Measurements from ENCODE around the gene CLUH.

CLUH gene, protein sequence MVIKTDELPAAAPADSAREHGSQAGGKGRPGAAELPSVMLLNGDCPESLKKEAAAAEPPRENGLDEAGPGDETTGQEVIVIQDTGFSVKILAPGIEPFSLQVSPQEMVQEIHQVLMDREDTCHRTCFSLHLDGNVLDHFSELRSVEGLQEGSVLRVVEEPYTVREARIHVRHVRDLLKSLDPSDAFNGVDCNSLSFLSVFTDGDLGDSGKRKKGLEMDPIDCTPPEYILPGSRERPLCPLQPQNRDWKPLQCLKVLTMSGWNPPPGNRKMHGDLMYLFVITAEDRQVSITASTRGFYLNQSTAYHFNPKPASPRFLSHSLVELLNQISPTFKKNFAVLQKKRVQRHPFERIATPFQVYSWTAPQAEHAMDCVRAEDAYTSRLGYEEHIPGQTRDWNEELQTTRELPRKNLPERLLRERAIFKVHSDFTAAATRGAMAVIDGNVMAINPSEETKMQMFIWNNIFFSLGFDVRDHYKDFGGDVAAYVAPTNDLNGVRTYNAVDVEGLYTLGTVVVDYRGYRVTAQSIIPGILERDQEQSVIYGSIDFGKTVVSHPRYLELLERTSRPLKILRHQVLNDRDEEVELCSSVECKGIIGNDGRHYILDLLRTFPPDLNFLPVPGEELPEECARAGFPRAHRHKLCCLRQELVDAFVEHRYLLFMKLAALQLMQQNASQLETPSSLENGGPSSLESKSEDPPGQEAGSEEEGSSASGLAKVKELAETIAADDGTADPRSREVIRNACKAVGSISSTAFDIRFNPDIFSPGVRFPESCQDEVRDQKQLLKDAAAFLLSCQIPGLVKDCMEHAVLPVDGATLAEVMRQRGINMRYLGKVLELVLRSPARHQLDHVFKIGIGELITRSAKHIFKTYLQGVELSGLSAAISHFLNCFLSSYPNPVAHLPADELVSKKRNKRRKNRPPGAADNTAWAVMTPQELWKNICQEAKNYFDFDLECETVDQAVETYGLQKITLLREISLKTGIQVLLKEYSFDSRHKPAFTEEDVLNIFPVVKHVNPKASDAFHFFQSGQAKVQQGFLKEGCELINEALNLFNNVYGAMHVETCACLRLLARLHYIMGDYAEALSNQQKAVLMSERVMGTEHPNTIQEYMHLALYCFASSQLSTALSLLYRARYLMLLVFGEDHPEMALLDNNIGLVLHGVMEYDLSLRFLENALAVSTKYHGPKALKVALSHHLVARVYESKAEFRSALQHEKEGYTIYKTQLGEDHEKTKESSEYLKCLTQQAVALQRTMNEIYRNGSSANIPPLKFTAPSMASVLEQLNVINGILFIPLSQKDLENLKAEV (N-terminal part only)

DNA sequence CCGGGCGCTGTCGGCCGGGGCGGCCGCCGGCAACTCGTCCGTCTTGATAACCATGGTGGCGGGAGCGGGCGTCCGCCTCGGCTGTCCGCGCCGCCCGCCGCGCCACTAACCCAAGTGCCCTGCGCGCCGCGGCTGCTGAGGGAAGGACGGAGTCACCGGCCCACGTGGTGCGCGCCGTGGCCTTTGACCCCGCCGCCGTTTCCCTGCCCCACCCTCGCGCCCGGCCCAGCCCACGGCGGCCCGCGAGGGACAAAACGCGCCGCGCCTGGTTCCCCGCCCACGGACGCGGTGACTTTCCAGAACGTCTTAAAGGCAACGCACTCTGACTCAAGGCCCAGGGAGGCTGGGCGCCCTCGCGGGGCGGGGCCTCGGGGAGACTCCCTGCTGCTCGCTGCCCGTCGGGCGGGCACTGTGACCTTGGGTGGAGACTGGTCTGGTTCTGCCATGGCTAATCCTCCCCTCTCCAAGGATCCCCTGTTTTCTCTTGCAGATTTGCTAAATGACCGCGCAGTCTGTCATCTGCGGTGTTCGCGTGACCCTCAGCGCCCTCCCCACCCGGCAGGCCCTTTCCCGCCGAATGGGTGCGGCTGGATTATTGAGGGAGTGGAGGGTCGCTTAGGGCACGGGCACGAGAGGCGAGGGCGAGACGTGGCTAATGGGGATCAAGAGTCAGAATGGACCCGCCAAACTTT lies at the start of gene CLUH:
TSS of gene CLUH (minus strand) at position 157 of the 692 bp plus-strand sequence. CDS start at position 54, 103 bp downstream.
- ChIA-PET POLR2A (ENCODE audit: low non-redundant PET) (no interaction called here), CTCF (no interaction called here)
- TF ChIP-seq, protein P1, sequence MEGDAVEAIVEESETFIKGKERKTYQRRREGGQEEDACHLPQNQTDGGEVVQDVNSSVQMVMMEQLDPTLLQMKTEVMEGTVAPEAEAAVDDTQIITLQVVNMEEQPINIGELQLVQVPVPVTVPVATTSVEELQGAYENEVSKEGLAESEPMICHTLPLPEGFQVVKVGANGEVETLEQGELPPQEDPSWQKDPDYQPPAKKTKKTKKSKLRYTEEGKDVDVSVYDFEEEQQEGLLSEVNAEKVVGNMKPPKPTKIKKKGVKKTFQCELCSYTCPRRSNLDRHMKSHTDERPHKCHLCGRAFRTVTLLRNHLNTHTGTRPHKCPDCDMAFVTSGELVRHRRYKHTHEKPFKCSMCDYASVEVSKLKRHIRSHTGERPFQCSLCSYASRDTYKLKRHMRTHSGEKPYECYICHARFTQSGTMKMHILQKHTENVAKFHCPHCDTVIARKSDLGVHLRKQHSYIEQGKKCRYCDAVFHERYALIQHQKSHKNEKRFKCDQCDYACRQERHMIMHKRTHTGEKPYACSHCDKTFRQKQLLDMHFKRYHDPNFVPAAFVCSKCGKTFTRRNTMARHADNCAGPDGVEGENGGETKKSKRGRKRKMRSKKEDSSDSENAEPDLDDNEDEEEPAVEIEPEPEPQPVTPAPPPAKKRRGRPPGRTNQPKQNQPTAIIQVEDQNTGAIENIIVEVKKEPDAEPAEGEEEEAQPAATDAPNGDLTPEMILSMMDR (conservative IDR thresholded peaks at IDR 0.05; ENCODE audit: low read depth): no peak
- H3K27ac ChIP-seq: peak within 1 kb of the TSS; percentile 85
- DNase-seq (ENCODE audit: low spot score): peak; percentile 92

DNA sequence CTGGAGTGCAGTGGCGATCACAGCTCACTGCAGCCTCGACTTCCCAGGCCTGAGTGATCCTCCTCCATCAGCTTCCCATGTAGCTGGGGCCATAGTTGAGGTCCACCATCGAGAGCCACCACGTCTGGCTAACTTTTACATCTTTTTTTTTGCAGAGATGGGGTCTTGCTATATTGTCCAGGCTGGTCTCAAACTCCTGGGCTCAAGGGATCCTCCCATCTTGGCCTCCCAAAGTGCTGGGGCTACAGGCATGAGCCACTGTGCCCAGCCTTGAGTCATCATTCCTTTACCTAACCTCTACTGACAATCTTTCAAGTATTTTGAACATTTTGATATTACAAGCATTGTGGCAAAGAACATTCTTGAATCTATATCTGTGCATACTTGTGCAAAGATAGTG lies 47.3 kb upstream of the CLUH start:
- H3K27ac ChIP-seq: no peak overlapping the region
- POLR2A ChIA-PET (ENCODE audit: low non-redundant PET): no interaction called here
- CTCF ChIA-PET: no interaction called here
- TF ChIP-seq, protein P1 (conservative IDR thresholded peaks at IDR 0.05; ENCODE audit: low read depth): no peak
- DNase-seq (ENCODE audit: low spot score): no peak

DNA sequence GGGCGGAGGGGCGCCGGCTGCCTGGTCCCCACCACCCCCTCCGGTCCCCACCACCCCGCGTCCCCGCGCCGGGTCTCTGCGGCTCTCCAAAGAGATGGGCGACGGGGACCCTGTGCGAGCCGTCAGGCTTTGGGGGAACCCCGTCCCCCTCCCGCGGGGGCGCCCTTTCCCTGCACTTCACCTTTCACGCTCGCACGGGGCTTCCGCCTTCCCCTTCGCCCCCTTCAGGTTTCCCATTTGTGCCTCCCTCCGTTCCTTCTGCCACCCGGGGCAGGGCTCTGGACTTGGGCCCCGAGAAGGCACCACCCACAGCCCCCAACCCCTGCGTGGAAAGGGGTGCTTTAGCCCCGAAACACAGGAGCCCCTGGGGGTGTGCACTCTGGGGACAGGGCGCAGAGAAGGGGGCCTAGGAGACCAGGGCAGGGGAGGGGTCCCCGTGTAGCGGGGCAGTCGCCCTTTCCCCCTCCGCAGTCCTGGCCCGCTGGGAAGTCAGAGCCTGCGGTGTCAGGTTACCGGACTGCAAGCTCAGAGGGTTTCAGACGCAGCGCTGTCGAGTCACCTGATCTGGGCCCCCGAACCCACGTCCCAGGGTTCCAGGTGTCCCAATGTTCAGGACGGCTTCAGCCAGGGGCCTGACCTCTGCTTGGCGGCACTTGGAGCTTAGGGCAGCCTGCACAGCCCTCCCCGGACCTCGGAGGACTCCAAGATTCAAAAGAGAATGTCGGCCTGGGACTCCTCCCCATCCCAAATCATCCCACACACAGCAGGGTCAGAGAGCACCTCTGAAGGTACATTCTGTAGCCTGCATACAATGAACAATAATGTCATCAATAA lies 44.5 kb upstream of the CLUH start:
- DNase-seq (ENCODE audit: low spot score): no peak
- ChIA-PET POLR2A (ENCODE audit: low non-redundant PET) (no interaction called here), CTCF (no interaction called here)
- no peak overlapping the region for H3K27ac ChIP-seq
- TF ChIP-seq, protein P1 (conservative IDR thresholded peaks at IDR 0.05; ENCODE audit: low read depth): no peak

DNA sequence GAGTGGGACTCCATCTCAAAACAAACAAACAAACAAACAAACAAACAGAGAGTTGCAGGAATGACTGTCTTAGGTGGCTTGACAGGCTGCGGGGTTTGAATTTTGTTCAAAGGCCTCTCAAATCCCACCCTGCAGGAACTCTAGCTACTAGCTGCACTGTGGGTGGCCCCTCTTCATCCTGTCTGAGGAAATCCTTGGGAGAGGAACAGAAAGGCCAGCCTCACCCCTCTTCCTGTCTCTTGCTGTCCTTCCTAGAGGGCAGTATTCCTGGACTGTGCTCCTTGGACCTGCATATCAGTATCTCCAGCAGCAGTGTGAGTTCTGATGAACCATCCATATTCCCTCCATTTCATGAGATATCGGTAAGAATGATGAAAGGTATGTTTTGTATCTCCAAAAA lies 39.9 kb upstream of the CLUH start:
- H3K27ac ChIP-seq: no peak overlapping the region
- CTCF ChIA-PET: interaction anchor here (0.6 kb wide), 1 partner anchor 12 kb away, joined by 3 read pairs; no protein-coding TSS in a partner anchor
- DNase-seq (ENCODE audit: low spot score): no peak
- TF ChIP-seq, protein P1 (conservative IDR thresholded peaks at IDR 0.05; ENCODE audit: low read depth): no peak
- POLR2A ChIA-PET (ENCODE audit: low non-redundant PET): no interaction called here

DNA sequence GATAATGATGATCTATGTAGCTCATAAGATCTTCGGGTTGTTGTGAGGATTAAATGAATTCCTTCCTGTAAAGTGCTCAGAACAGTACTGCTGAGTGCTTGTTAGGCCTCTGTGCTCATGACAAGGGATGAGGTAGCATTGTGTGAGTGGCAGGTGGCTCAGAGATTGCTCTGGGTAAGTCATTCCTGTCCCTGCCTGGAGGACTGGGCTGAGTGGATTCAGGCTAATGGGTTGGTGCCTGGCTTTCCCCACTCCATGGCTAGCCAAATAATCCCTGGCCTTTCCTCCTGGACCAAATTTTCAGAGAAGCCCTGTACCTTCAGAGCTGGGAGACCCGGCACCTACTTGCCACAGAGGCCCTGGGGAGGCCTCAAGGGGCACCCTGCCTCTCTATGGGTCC lies 39.2 kb upstream of the CLUH start:
- TF ChIP-seq, protein P1 (conservative IDR thresholded peaks at IDR 0.05; ENCODE audit: low read depth): no peak
- POLR2A ChIA-PET (ENCODE audit: low non-redundant PET): no interaction called here
- CTCF ChIA-PET: interaction anchor here (0.6 kb wide), 1 partner anchor 40 kb away, joined by 3 read pairs; no protein-coding TSS in a partner anchor
- no peak overlapping the region for H3K27ac ChIP-seq
- DNase-seq (ENCODE audit: low spot score): no peak
